AG04449 (cell line): Measurements from ENCODE around the gene STUB1.
A peak's percentile ranks its signal among the peaks of the same experiment; 100 is the strongest.

ENCODE experiments used
- CTCF ChIA-PET: fragments of 350-600 bp; formaldehyde crosslinking; extraction: SDS; loops from one replicate; lab custom pipeline; 2021; ENCODE audit warnings: antibody characterized with exemption; lab: Yijun Ruan, JAX
- POLR2A ChIA-PET: fragments of 400-600, 350-600 bp; formaldehyde crosslinking; extraction: SDS; loops from one replicate; lab custom pipeline; 2020; ENCODE audit warnings: antibody characterized with exemption, inconsistent platforms; lab: Yijun Ruan, JAX
- DNase-seq: peaks from one replicate; pipeline ENCODE4 v3.0.0-alpha.2; 2010; ENCODE audit warnings: low read depth, low spot score
- H3K4me3 ChIP-seq: 2 replicates; pipeline ENCODE4 v1.5.1; 2011; ENCODE audit warnings: low read depth, mild to moderate bottlenecking, control low read depth, low read length
- CTCF ChIP-seq: IDR thresholded peaks from one replicate; pipeline ENCODE4 v1.5.1; 2011; ENCODE audit warnings: mild to moderate bottlenecking, moderate library complexity, low read length, control low read depth, inconsistent platforms; ENCODE audit not compliant: insufficient read depth; ENCODE audit errors: missing control alignments

The STUB1 gene

GRCh38 chr16:728131-728889 lies 48.1 kb downstream of the STUB1 start:
- CTCF ChIA-PET = interaction anchor here (0.7 to 7.4 kb wide), 5 partner anchors 9 to 56 kb away, joined by 3 to 75 read pairs (median 4); partner anchors contain the start of genes CIAO3 and METRN
- TF ChIP-seq CTCF = no peak
- no peak for DNase-seq
- POLR2A ChIA-PET = interaction anchor here (0.8 to 1.3 kb wide), 2 partner anchors 12 to 60 kb away, joined by 3 to 6 read pairs; partner anchors contain the start of gene CHTF18
- H3K4me3 ChIP-seq = peak overlapping the region; percentile 71

- CTCF ChIA-PET = interaction anchor here (1.1 to 7.4 kb wide), 3 partner anchors 12 to 57 kb away, joined by 3 to 75 read pairs (median 48); partner anchors contain the start of genes CIAO3 and METRN
- POLR2A ChIA-PET = interaction anchor here (1.9 kb wide), 1 partner anchor 8 kb away, joined by 7 read pairs; the partner anchor contains the start of gene ANTKMT
- DNase-seq = no peak
- TF ChIP-seq CTCF = no peak
- H3K4me3 ChIP-seq = peak overlapping the region; percentile 71
Measured at GRCh38 chr16:728890-729744, 48.9 kb downstream of the STUB1 start.

GRCh38 chr16:729768-730665 lies 49.8 kb downstream of the STUB1 start:
- no peak for TF ChIP-seq CTCF
- no peak overlapping the region for H3K4me3 ChIP-seq
- POLR2A ChIA-PET = interaction anchor here (0.5 to 1.9 kb wide), 2 partner anchors 9 to 19 kb away, joined by 3 to 7 read pairs; partner anchors contain the start of gene ANTKMT
- CTCF ChIA-PET = interaction anchor here (1.1 to 7.4 kb wide), 4 partner anchors 10 to 56 kb away, joined by 3 to 75 read pairs (median 26); partner anchors contain the start of genes CIAO3 and METRN
- DNase-seq = no peak

GRCh38 chr16:730666-731509 lies 50.7 kb downstream of the STUB1 start:
- CTCF ChIA-PET = interaction anchor here (1.3 to 7.4 kb wide), 3 partner anchors 10 to 17 kb away, joined by 4 to 75 read pairs (median 48); partner anchors contain the start of genes CIAO3 and METRN
- POLR2A ChIA-PET = interaction anchor here (0.6 to 1.9 kb wide), 2 partner anchors 9 to 10 kb away, joined by 3 to 7 read pairs; partner anchors contain the start of gene ANTKMT
- DNase-seq = no peak
- H3K4me3 ChIP-seq = no peak overlapping the region
- no peak for TF ChIP-seq CTCF

GRCh38 chr16:732332-732731 lies 52.1 kb downstream of the STUB1 start:
- no peak for DNase-seq
- no peak overlapping the region for H3K4me3 ChIP-seq
- TF ChIP-seq CTCF = no peak
- POLR2A ChIA-PET = interaction anchor here (1.4 kb wide), 1 partner anchor 12 kb away, joined by 3 read pairs; no protein-coding TSS in a partner anchor
- CTCF ChIA-PET = interaction anchor here (0.7 to 6.1 kb wide), 5 partner anchors 9 to 53 kb away, joined by 3 to 48 read pairs (median 3); partner anchors contain the start of genes ANTKMT and CIAO3
